Fibroblast of lung (primary cell): ENCODE measurements around the gene OR8D4. TPM values are rescaled to one million over a fixed set of nuclear protein-coding genes. Genes with fewer than 3 reads are reported as not detected.

Experiments
- DNase-seq, 2 donors: peaks; one replicate each; pipeline versions ENCODE4 v3.0.0 to v3.0.0-alpha.2; 2010; ENCODE audit warnings: low read depth in 2 of 2
- H2AFZ ChIP-seq: 2 replicates; pipeline ENCODE4 v1.5.1; 2012; ENCODE audit warnings: low read length, control low read depth, inconsistent platforms
- H3K27ac ChIP-seq: 2 replicates; pipeline ENCODE4 v1.5.1; 2011; ENCODE audit warnings: low read length, control low read depth; ENCODE audit not compliant: insufficient read depth
- H3K27me3 ChIP-seq: 2 replicates; pipeline ENCODE4 v1.5.1; 2011; ENCODE audit warnings: mild to moderate bottlenecking, low read length; ENCODE audit not compliant: control insufficient read depth, insufficient read depth
- H3K36me3 ChIP-seq: 2 replicates; pipeline ENCODE4 v1.5.1; 2011; ENCODE audit warnings: low read length; ENCODE audit not compliant: control insufficient read depth, insufficient read depth
- H3K4me1 ChIP-seq: 2 replicates; pipeline ENCODE4 v1.5.1; 2011; ENCODE audit warnings: low read length; ENCODE audit not compliant: control insufficient read depth, insufficient read depth; ENCODE audit errors: extremely low read depth
- H3K4me2 ChIP-seq: 2 replicates; pipeline ENCODE4 v1.5.1; 2011; ENCODE audit warnings: low read length, control low read depth; ENCODE audit not compliant: insufficient read depth; ENCODE audit errors: extremely low read depth
- H3K4me3 ChIP-seq, 4 experiments: fragments of 200-600 bp in 1 of 4; sonication (generic) in 1 of 4; replicated peaks in 1 of 4; 2 replicates each; pipeline ENCODE4 v1.5.1; 2011 to 2016; ENCODE audit warnings: low read length in 4 of 4, low read depth in 3 of 4, mild to moderate bottlenecking in 3 of 4, control low read depth in 2 of 4, inconsistent platforms in 1 of 4, mixed read lengths in 1 of 4; ENCODE audit not compliant: insufficient read depth in 1 of 4; ENCODE audit errors: control extremely low read depth in 1 of 4
- H3K79me2 ChIP-seq: 2 replicates; pipeline ENCODE4 v1.5.1; 2012; ENCODE audit warnings: mild to moderate bottlenecking, low read length, inconsistent platforms; ENCODE audit not compliant: control insufficient read depth, insufficient read depth
- H3K9ac ChIP-seq: 2 replicates; pipeline ENCODE4 v1.5.1; 2011; ENCODE audit warnings: mild to moderate bottlenecking, low read length, control low read depth; ENCODE audit not compliant: insufficient read depth
- H3K9me3 ChIP-seq: 2 replicates; pipeline ENCODE4 v1.5.1; 2012; ENCODE audit warnings: low read depth, low read length; ENCODE audit not compliant: control insufficient read depth, insufficient read depth
- H4K20me1 ChIP-seq: 2 replicates; pipeline ENCODE4 v1.5.1; 2011; ENCODE audit warnings: low read length; ENCODE audit not compliant: control insufficient read depth, insufficient read depth; ENCODE audit errors: extremely low read depth
- CTCF ChIP-seq, 2 donors: IDR thresholded peaks in 1 of 2; conservative IDR thresholded peaks in 1 of 2; 1 replicate in 1 of 2; 2 replicates in 1 of 2; pipeline ENCODE4 v1.5.1; 2011 to 2012; ENCODE audit warnings: low read length in 2 of 2, control low read depth in 1 of 2, inconsistent platforms in 1 of 2, low read depth in 1 of 2, mild to moderate bottlenecking in 1 of 2
- EZH2 ChIP-seq: IDR thresholded peaks from 2 replicates; pipeline ENCODE4 v1.5.1; 2012; ENCODE audit warnings: low read length, control low read depth, mild to moderate bottlenecking; ENCODE audit errors: missing control alignments
- polyA plus RNA-seq, 2 donors: library from polyadenylated mRNA; depleted of rRNA in 1 of 2; stranded (reverse) in 1 of 2; unstranded in 1 of 2; fragments of >200 nt; gene quantifications; 2 replicates each; pipeline ENCODE4 v1.2.1, GENCODE V29; 2011 to 2012; ENCODE audit warnings: missing spikeins in 1 of 2
- total RNA-seq: library from RNA; depleted of rRNA; stranded (reverse); fragments of >200 nt; gene quantifications from 2 replicates; pipeline ENCODE4 v1.2.1, GENCODE V29; 2014

OR8D4 gene
- total and polyA plus RNA-seq, 2 donors (not counting 1 experiment from before 2014, with no cell fraction given) = not detected

GRCh38 chr11:123939317-123939716, 37.4 kb downstream of the OR8D4 start, which contains the start of gene OR4D5:
TSS of gene OR4D5 (plus strand) at chr11:123939617. CDS start at chr11:123939617, 0 bp downstream.
- Histone ChIP-seq H3K4me2 (no peak within 1 kb of the TSS), H3K4me1 (no peaks in the 10 kb centered on the region), H3K36me3 (no peaks in the 10 kb centered on the region), H3K9ac (no peak within 1 kb of the TSS), H3K27ac (no peak within 1 kb of the TSS), H3K4me3 (no peak within 1 kb of the TSS), H2AFZ (no peak within 1 kb of the TSS), H4K20me1 (no peaks in the 10 kb centered on the region), H3K27me3 (no peaks in the 10 kb centered on the region), H3K9me3 (no peaks in the 10 kb centered on the region), H3K79me2 (no peaks in the 10 kb centered on the region)
- no peak for DNase-seq
- no peak for TF ChIP-seq CTCF (conservative IDR thresholded peaks at IDR 0.05 in 1 of 2, IDR thresholded peaks at IDR 0.05 in 1 of 2; ENCODE audit: low read depth in 1 of 2, low read length in 2 of 2)
- no peak for TF ChIP-seq EZH2

GRCh38 chr11:123942413-123942812, 40.4 kb downstream of the OR8D4 start:
- no peak overlapping the region for H2AFZ ChIP-seq
- H3K27me3 ChIP-seq = no peaks in the 10 kb centered on the region
- no peak overlapping the region for H3K4me3 ChIP-seq
- H3K36me3 ChIP-seq = no peaks in the 10 kb centered on the region
- no peaks in the 10 kb centered on the region for H4K20me1 ChIP-seq
- H3K9ac ChIP-seq = no peak overlapping the region
- H3K4me1 ChIP-seq = no peaks in the 10 kb centered on the region
- no peaks in the 10 kb centered on the region for H3K79me2 ChIP-seq
- H3K4me2 ChIP-seq = no peak overlapping the region
- no peaks in the 10 kb centered on the region for H3K9me3 ChIP-seq
- TF ChIP-seq EZH2 (no peak), CTCF (conservative IDR thresholded peaks at IDR 0.05 in 1 of 2, IDR thresholded peaks at IDR 0.05 in 1 of 2; ENCODE audit: low read depth in 1 of 2, low read length in 2 of 2) (no peak)
- no peak overlapping the region for H3K27ac ChIP-seq
- DNase-seq = no peak

GRCh38 chr11:123943738-123944137, 41.8 kb downstream of the OR8D4 start, which contains the start of gene OR6T1:
TSS of gene OR6T1 (minus strand) at chr11:123943838. CDS start at chr11:123943838, 0 bp downstream.
- no peaks in the 10 kb centered on the region for H3K27me3 ChIP-seq
- no peaks in the 10 kb centered on the region for H4K20me1 ChIP-seq
- H3K4me1 ChIP-seq = no peaks in the 10 kb centered on the region
- no peak within 1 kb of the TSS for H3K9ac ChIP-seq
- H3K27ac ChIP-seq = no peak within 1 kb of the TSS
- H2AFZ ChIP-seq = no peak within 1 kb of the TSS
- H3K4me2 ChIP-seq = no peak within 1 kb of the TSS
- no peak for DNase-seq
- H3K36me3 ChIP-seq = no peaks in the 10 kb centered on the region
- no peak for TF ChIP-seq CTCF (conservative IDR thresholded peaks at IDR 0.05 in 1 of 2, IDR thresholded peaks at IDR 0.05 in 1 of 2; ENCODE audit: low read depth in 1 of 2, low read length in 2 of 2)
- no peak for TF ChIP-seq EZH2
- no peak within 1 kb of the TSS for H3K4me3 ChIP-seq
- H3K9me3 ChIP-seq = no peaks in the 10 kb centered on the region
- H3K79me2 ChIP-seq = no peaks in the 10 kb centered on the region
